K562 (cell line): ENCODE data around the gene FGGY. TPM values are rescaled to one million over a fixed set of nuclear protein-coding genes. Genes with fewer than 3 reads are reported as not detected.
"Not testable (repeated sequence)": the region's sequence is repeated elsewhere in the genome, so short reads cannot be mapped to it uniquely, and the experiment has no call there.

Experiments used
- CXXC5 ChIP-seq: fragments of 250-450 bp; sonication (Bioruptor Pico); IDR thresholded peaks from 2 replicates; pipeline ENCODE4 v1.8.0; 2022; ENCODE audit warnings: inconsistent platforms, mild to moderate bottlenecking, moderate library complexity
- EP400 ChIP-seq: fragments of 450-650 bp; IDR thresholded peaks from 2 replicates; pipeline ENCODE4 v1.6.1; 2017; ENCODE audit warnings: antibody characterized with exemption, mild to moderate bottlenecking, moderate library complexity
- FOXA3 ChIP-seq, 2 experiments: fragments of 450-650 bp in 1 of 2; sonication (generic) in 1 of 2; formaldehyde crosslinking; IDR thresholded peaks in 1 of 2; conservative IDR thresholded peaks in 1 of 2; 2 replicates each; pipeline versions ENCODE4 v1.4.0 to v1.8.0; 2020 to 2022; ENCODE audit warnings: mild to moderate bottlenecking in 2 of 2, missing genetic modification reagents in 1 of 2
- FOXK2 ChIP-seq, 2 experiments: fragments of 450-650 bp; IDR thresholded peaks in 1 of 2; conservative IDR thresholded peaks in 1 of 2; 2 replicates each; pipeline ENCODE4 v1.6.1; 2016; ENCODE audit warnings: low read depth in 2 of 2, mild to moderate bottlenecking in 1 of 2
- GTF2A2 ChIP-seq: IDR thresholded peaks from 2 replicates; pipeline ENCODE4 v1.6.1; 2016; ENCODE audit warnings: mild to moderate bottlenecking, missing genetic modification characterization, missing compliant biosample characterization
- HNRNPLL ChIP-seq: fragments of 200-400 bp; formaldehyde crosslinking; IDR thresholded peaks from 2 replicates; pipeline ENCODE4 v1.6.1; 2017; ENCODE audit warnings: low read length, low read depth, mild to moderate bottlenecking; ENCODE audit not compliant: poor library complexity, severe bottlenecking
- MAZ ChIP-seq, 2 experiments: fragments of 450-650 bp in 1 of 2; sonication (generic) in 1 of 2; formaldehyde crosslinking; IDR thresholded peaks in 1 of 2; conservative IDR thresholded peaks in 1 of 2; 2 replicates each; pipeline versions ENCODE4 v1.4.0 to v1.5.0; 2020; ENCODE audit warnings: mild to moderate bottlenecking in 1 of 2, missing genetic modification reagents in 1 of 2
- NR2C1 ChIP-seq, 2 experiments: fragments of 450-650 bp; IDR thresholded peaks; 2 replicates each; pipeline ENCODE4 v1.6.1; 2017; ENCODE audit warnings: mild to moderate bottlenecking in 2 of 2, antibody characterized with exemption in 1 of 2, inconsistent platforms in 1 of 2, missing compliant biosample characterization in 1 of 2, missing genetic modification characterization in 1 of 2
- NRF1 ChIP-seq, 2 experiments: fragments of 450-650 bp; IDR thresholded peaks in 1 of 2; conservative IDR thresholded peaks in 1 of 2; 2 replicates each; pipeline ENCODE4 v1.6.1; 2014; ENCODE audit warnings: mild to moderate bottlenecking in 2 of 2
- POLR2A ChIP-seq: fragments of 450-650 bp; conservative IDR thresholded peaks from 2 replicates; pipeline ENCODE4 v1.6.1; 2016
- POLR2G ChIP-seq: fragments of 200-400 bp; formaldehyde crosslinking; IDR thresholded peaks from 2 replicates; pipeline ENCODE4 v1.6.1; 2017; ENCODE audit warnings: low read depth, mild to moderate bottlenecking, antibody characterized with exemption, low read length, moderate library complexity
- POLR2H ChIP-seq: IDR thresholded peaks from 2 replicates; pipeline ENCODE4 v1.6.1; 2016; ENCODE audit warnings: missing genetic modification characterization, low read depth, mild to moderate bottlenecking, control low read depth, missing compliant biosample characterization, moderate library complexity
- ZEB2 ChIP-seq: fragments of 450-650 bp; IDR thresholded peaks from 2 replicates; pipeline ENCODE4 v1.6.1; 2016
- ZNF41 ChIP-seq: fragments of 250-450 bp; sonication (Bioruptor Pico); conservative IDR thresholded peaks from 2 replicates; pipeline ENCODE4 v1.4.0; 2020; ENCODE audit warnings: mild to moderate bottlenecking
- polyA plus RNA-seq, 8 experiments: library from polyadenylated mRNA; depleted of rRNA in 4 of 8; stranded (reverse) in 5 of 8; unstranded in 3 of 8; fragments of >200 nt; fragmentation: Nextera tagmentation in 2 of 8; fragmentation: Illumina TruSeq in 1 of 8; extraction: Ambion mirVana in 2 of 8; extraction: Trizol in 1 of 8; gene quantifications; 2 replicates each; pipeline versions ENCODE4 v1.2.1 to v1.2.3, GENCODE V29; 2011 to 2014; ENCODE audit warnings: inconsistent platforms in 1 of 8, missing spikeins in 1 of 8
- total RNA-seq, 7 experiments: library from RNA; depleted of rRNA in 6 of 7; stranded (reverse); fragments of >200 nt in 6 of 7; fragmentation: Illumina TruSeq in 2 of 7; extraction: Trizol in 2 of 7; gene quantifications; 2 replicates each; pipeline versions ENCODE4 v1.2.1 to v1.2.3, GENCODE V29; 2011 to 2021; ENCODE audit warnings: low replicate concordance in 1 of 7

FGGY gene
- total and polyA plus RNA-seq, 9 of the 15 experiments (the other 6 are each of a cell fraction or from before 2014, with no cell fraction given) = 9.7 to 19.2 (median 12.6) TPM

DNA sequence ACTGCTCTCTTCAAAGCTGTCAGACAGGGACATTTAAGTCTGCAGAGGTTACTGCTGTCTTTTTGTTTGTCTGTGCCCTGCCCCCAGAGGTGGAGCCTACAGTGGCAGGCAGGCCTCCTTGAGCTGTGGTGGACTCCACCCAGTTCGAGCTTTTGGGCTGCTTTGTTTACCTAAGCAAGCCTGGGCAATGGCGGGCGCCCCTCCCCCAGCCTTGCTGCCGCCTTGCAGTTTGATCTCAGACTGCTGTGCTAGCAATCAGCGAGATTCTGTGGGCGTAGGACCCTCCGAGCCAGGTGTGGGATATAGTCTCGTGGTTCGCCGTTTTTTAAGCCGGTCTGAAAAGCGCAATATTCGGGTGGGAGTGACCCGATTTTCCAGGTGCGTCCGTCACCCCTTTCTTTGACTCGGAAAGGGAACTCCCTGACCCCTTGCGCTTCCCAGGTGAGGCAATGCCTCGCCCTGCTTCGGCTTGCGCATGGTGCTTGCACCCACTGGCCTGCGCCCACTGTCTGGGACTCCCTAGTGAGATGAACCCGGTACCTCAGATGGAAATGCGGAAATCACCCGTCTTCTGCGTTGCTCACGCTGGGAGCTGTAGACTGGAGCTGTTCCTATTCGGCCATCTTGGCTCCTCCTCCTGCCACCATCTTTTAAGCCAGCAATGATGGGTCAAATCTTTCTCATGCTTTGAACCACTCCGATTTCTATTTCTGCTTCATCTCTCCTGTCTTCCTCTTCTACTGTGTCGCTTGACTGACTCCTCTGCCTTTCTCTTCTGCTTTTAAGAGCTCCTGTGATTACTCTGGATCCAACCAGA lies 356.5 kb downstream of the FGGY start (continued):
- TF ChIP-seq FOXK2 (conservative IDR thresholded peaks at IDR 0.05 in 1 of 2, IDR thresholded peaks at IDR 0.05 in 1 of 2; ENCODE audit: low read depth in 2 of 2) = peak; percentile 67 to 74
- peak; percentile 61 for TF ChIP-seq POLR2A
- TF ChIP-seq GTF2A2 = 0 out of 2 replicates have a peak, but pooled peaks have one; percentile 23
- 0 out of 2 replicates have a peak, but pooled peaks have one; percentile 25 for TF ChIP-seq ZNF41 (CRISPR knock-in tag)
- TF ChIP-seq POLR2G = 0 out of 2 replicates have a peak, but pooled peaks have one; percentile 18
- not testable (repeated sequence) for TF ChIP-seq NR2C1 (IDR thresholded peaks at IDR 0.05)
- 0 out of 2 replicates have a peak, but pooled peaks have one; percentile 38 for TF ChIP-seq NR2C1 (tag; IDR thresholded peaks at IDR 0.05)
- TF ChIP-seq POLR2H (tag) = 0 out of 2 replicates have a peak, but pooled peaks have one; percentile 35
- TF ChIP-seq EP400 = 0 out of 2 replicates have a peak, but pooled peaks have one; percentile 42
- peak; percentile 45 for TF ChIP-seq HNRNPLL
- peak; percentile 59 for TF ChIP-seq CXXC5 (CRISPR knock-in tag)
- TF ChIP-seq ZEB2 = peak; percentile 28; the same call in 1 of the 2 replicates
- TF ChIP-seq NRF1 (conservative IDR thresholded peaks at IDR 0.05 in 1 of 2, IDR thresholded peaks at IDR 0.05 in 1 of 2) = peak; percentile 43 to 55; a peak in 2 of 4 replicates
- peak in 1 of 2 experiments; percentile 58; a peak in 1 of 4 replicates for TF ChIP-seq MAZ (CRISPR knock-in tag; conservative IDR thresholded peaks at IDR 0.05 in 1 of 2, IDR thresholded peaks at IDR 0.05 in 1 of 2)
- TF ChIP-seq FOXA3 (CRISPR knock-in tag; conservative IDR thresholded peaks at IDR 0.05 in 1 of 2, IDR thresholded peaks at IDR 0.05 in 1 of 2) = peak; percentile 86 to 92
